ENCODE measurements around the gene MVK. TPM values are rescaled to one million over a fixed set of nuclear protein-coding genes. Genes with fewer than 3 reads are reported as not detected.

MVK gene
- total and polyA plus RNA-seq, 8 donors = 1.2 to 22.8 (median 13.8) TPM

DNA sequence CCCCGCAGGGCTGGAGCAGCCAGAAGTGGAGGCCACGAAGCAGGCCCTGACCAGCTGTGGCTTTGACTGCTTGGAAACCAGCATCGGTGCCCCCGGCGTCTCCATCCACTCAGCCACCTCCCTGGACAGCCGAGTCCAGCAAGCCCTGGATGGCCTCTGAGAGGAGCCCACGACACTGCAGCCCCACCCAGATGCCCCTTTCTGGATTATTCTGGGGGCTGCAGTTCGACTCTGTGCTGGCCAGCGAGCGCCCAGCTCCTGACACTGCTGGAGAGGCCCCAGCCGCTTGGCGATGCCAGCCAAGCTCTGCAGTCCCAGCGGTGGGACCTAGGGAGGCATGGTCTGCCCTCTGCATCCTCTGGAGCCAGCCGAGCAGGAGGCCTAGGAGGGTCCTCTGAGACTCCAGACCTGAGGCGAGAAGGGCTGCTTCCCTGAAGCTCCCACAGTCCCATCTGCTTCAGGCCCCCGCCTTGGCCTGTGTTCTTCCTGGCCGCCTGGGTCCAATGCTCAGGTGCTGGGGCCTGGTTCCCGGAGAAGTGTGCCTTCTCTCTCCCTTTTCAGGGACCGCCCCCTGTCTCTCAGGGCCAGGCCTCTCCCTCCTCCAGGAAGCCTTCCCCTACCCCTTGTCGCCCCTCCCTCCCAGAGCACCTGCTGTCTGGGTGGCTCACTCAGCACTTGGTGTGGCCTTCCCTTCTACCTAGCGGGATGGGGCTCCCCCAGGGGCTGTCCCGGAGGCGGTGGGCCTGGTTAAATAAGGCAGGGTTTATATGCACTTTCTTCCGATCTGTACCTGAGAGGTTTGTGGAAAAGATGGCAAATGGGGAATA, 23.0 kb downstream of the MVK start:
- intact Hi-C loops (cut with DNase I; ENCODE audit: low total_unique reads) = loop anchor here (2.0 kb wide), 1 partner anchor 178 kb away; no protein-coding TSS in a partner anchor
- DNase-seq = no peak
- Histone ChIP-seq H3K36me3 (peaks cover 13 to 53% (median 47%) of the 10 kb centered on the region in 4 donors), H3K4me3 (no peak overlapping the region), H3K9me3 (no peaks in the 10 kb centered on the region), H3K4me1 (peaks cover 0 to 17% (median 6%) of the 10 kb centered on the region in 4 donors), H3K27me3 (peaks cover 0 to 7% (median 0%) of the 10 kb centered on the region in 3 donors), H3K27ac (no peak overlapping the region)
- WGBS, 5 donors = 86 to 93% (median 90%) methylated on average over 13 to 24 of the region's 24 CpGs
- no peak for TF ChIP-seq CTCF (IDR thresholded peaks at IDR 0.05)
- TF ChIP-seq POLR2A (IDR thresholded peaks at IDR 0.05) = no peak
- TF ChIP-seq EP300 (IDR thresholded peaks at IDR 0.05) = no peak
- TF ChIP-seq POLR2AphosphoS5 (IDR thresholded peaks at IDR 0.05) = no peak

DNA sequence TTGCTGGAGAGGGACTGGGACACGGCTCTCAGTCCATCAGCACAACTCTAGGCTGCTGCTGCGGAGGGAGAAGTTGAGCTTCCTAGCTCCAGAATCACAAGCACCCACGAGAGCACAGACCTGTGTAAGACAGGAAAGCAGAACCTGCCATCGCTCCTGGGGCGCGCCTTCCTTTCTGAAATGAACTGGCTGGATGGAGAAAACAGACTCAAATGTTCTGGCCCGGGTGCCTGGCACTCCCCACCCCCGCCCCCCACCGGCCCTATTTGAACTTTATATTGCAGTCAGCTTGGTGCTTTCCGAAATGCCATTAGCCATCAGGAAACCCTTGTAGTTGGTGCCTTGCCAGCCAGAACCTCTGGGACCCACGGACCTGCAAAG, 23.8 kb downstream of the MVK start:
- Histone ChIP-seq H3K4me1 (peaks cover 0 to 17% (median 6%) of the 10 kb centered on the region in 4 donors), H3K9me3 (no peaks in the 10 kb centered on the region), H3K36me3 (peaks cover 13 to 45% (median 39%) of the 10 kb centered on the region in 4 donors), H3K27ac (no peak overlapping the region), H3K4me3 (no peak overlapping the region), H3K27me3 (peaks cover 0 to 10% (median 0%) of the 10 kb centered on the region in 3 donors)
- no peak for TF ChIP-seq POLR2AphosphoS5 (IDR thresholded peaks at IDR 0.05)
- no peak for DNase-seq
- intact Hi-C loops (cut with DNase I; ENCODE audit: low total_unique reads) = loop anchor here (2.0 kb wide), 1 partner anchor 177 kb away; no protein-coding TSS in a partner anchor
- WGBS, 5 donors = 36 to 49% (median 46%) methylated on average over 10 to 11 of the region's 11 CpGs

GRCh38 chr12:109597795-109598427, 24.3 kb downstream of the MVK start:
- peaks cover 0 to 17% (median 6%) of the 10 kb centered on the region in 4 donors for H3K4me1 ChIP-seq
- no peak overlapping the region for H3K27ac ChIP-seq
- H3K9me3 ChIP-seq = no peaks in the 10 kb centered on the region
- H3K36me3 ChIP-seq = peaks cover 13 to 40% (median 34%) of the 10 kb centered on the region in 4 donors
- no peak overlapping the region for H3K4me3 ChIP-seq
- intact Hi-C loops (cut with DNase I; ENCODE audit: low total_unique reads) = loop anchor here (2.0 kb wide), 1 partner anchor 177 kb away; no protein-coding TSS in a partner anchor
- peak; percentile 86 to 95 for DNase-seq
- TF ChIP-seq EP300 (IDR thresholded peaks at IDR 0.05) (no peak), POLR2A (IDR thresholded peaks at IDR 0.05) (no peak), CTCF (IDR thresholded peaks at IDR 0.05) (peak in 5 of 7 experiments; percentile 93 to 95 (median 95)), POLR2AphosphoS5 (IDR thresholded peaks at IDR 0.05) (peak in 1 of 3 donors; percentile 68)
- peaks cover 0 to 10% (median 0%) of the 10 kb centered on the region in 3 donors for H3K27me3 ChIP-seq
- WGBS, 5 donors = 37 to 39% (median 39%) methylated on average over 26 to 27 of the region's 27 CpGs

DNA sequence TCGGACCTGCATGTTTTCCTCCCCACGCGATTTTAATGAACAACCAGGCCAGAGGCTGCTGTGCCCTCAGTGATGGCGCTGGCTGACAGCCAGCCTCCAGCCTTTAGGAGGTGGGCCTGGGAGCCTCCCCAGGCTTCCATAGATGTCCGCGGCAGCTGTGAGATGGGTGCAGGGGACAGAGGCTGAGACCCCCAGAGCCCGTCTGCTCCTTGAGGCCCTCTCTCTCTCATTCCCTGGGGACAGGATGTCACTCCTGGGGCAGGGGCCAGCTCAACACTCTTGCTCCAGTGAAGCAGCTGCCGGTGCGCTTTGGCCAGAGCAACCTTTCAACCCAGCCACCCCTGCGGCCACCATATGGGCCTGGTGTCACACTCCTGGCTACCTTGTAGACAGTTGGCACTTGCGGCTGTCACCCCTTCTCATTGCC, 24.8 kb downstream of the MVK start:
- peaks cover 11 to 35% (median 29%) of the 10 kb centered on the region in 4 donors for H3K36me3 ChIP-seq
- H3K27me3 ChIP-seq = peaks cover 0 to 10% (median 0%) of the 10 kb centered on the region in 3 donors
- intact Hi-C loops (cut with DNase I; ENCODE audit: low total_unique reads) = no loop called here
- no peak overlapping the region for H3K27ac ChIP-seq
- peaks cover 0 to 17% (median 6%) of the 10 kb centered on the region in 4 donors for H3K4me1 ChIP-seq
- TF ChIP-seq POLR2A (IDR thresholded peaks at IDR 0.05) (no peak), EP300 (IDR thresholded peaks at IDR 0.05) (no peak)
- no peak for DNase-seq
- no peaks in the 10 kb centered on the region for H3K9me3 ChIP-seq
- no peak overlapping the region for H3K4me3 ChIP-seq
- 77 to 86% (median 83%) methylated on average over 7 to 11 of the region's 11 CpGs for WGBS, 5 donors

DNA sequence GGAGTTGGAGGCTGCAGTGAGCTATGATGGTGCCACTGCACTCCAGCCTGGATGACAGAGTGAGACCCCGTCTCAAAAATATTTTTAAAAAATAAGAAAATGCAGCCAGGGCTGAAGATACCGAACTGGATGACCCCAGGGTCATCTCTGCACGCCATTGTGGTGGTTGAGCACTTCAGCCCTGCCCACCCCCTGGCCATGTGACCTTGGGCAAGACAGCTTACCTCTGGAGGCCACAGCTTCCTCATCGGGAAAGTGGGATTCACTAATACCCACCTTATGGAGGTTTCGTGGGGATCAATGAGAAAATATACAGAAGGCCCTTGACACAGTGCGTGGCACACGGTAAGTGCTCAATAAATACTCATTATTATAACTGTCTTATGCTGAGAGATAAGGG, 25.5 kb downstream of the MVK start:
- H3K9me3 ChIP-seq = no peaks in the 10 kb centered on the region
- intact Hi-C loops (cut with DNase I; ENCODE audit: low total_unique reads) = no loop called here
- DNase-seq = no peak
- TF ChIP-seq CTCF (IDR thresholded peaks at IDR 0.05) = no peak
- no peak for TF ChIP-seq POLR2AphosphoS5 (IDR thresholded peaks at IDR 0.05)
- TF ChIP-seq EP300 (IDR thresholded peaks at IDR 0.05) = no peak
- no peak for TF ChIP-seq POLR2A (IDR thresholded peaks at IDR 0.05)
- WGBS, 5 donors = 83 to 88% (median 87%) methylated on average over 7 of the region's 7 CpGs
- H3K36me3 ChIP-seq = peaks cover 10 to 29% (median 27%) of the 10 kb centered on the region in 4 donors
- H3K4me3 ChIP-seq = no peak overlapping the region
- H3K27ac ChIP-seq = no peak overlapping the region
- peaks cover 0 to 17% (median 6%) of the 10 kb centered on the region in 4 donors for H3K4me1 ChIP-seq
- H3K27me3 ChIP-seq = peaks cover 0 to 14% (median 0%) of the 10 kb centered on the region in 3 donors

Data from stomach (tissue), 9 donors.